Cardiac muscle cell (in vitro differentiated cells and primary cell): ENCODE data around the gene CTBP2. TPM values are rescaled to one million over a fixed set of nuclear protein-coding genes. Genes with fewer than 3 reads are reported as not detected.
A peak's percentile ranks its signal among the peaks of the same experiment; 100 is the strongest.
"Not testable (repeated sequence)": the region's sequence is repeated elsewhere in the genome, so short reads cannot be mapped to it uniquely, and the experiment has no call there.

ENCODE experiments used
- DNase-seq, 2 donors: peaks; one replicate each; pipeline versions ENCODE4 v3.0.0 to v3.0.0-alpha.2; 2010 to 2017; ENCODE audit warnings: low read depth in 1 of 2, low spot score in 1 of 2
- H3K27ac ChIP-seq: fragments of 200-600 bp; sonication (generic); 2 replicates; pipeline ENCODE4 v1.5.1; 2016
- H3K27me3 ChIP-seq: fragments of 200-600 bp; sonication (generic); 2 replicates; pipeline ENCODE4 v1.6.0; 2016; ENCODE audit warnings: control low read depth
- H3K36me3 ChIP-seq: fragments of 200-600 bp; sonication (generic); 2 replicates; pipeline ENCODE4 v1.5.1; 2016; ENCODE audit warnings: control low read depth
- H3K4me1 ChIP-seq: fragments of 200-600 bp; sonication (generic); 2 replicates; pipeline ENCODE4 v1.8.1; 2017; ENCODE audit warnings: low read depth, mild to moderate bottlenecking, mixed run types
- H3K4me3 ChIP-seq: fragments of 200-600 bp; sonication (generic); 2 replicates; pipeline ENCODE4 v1.5.1; 2016; ENCODE audit warnings: mild to moderate bottlenecking
- H3K9me3 ChIP-seq: fragments of 200-600 bp; sonication (generic); 2 replicates; pipeline ENCODE4 v1.5.1; 2017; ENCODE audit warnings: low read depth, mild to moderate bottlenecking, control low read depth
- CTCF ChIP-seq: IDR thresholded peaks from 2 replicates; pipeline ENCODE4 v1.5.1; 2012; ENCODE audit warnings: low read depth, mild to moderate bottlenecking, low read length
- polyA plus RNA-seq: library from polyadenylated mRNA; unstranded; fragments of >200 nt; fragmentation: Nextera tagmentation; extraction: Ambion mirVana; gene quantifications from 2 replicates; pipeline ENCODE4 v1.2.1, GENCODE V29; 2016
- total RNA-seq: library from RNA; depleted of rRNA; stranded (reverse); fragments of >200 nt; gene quantifications from 2 replicates; pipeline ENCODE4 v1.2.3, GENCODE V29; 2016

The CTBP2 gene
- total and polyA plus RNA-seq, 2 experiments from 2014 or later = 67.4 to 74.5 TPM

DNA sequence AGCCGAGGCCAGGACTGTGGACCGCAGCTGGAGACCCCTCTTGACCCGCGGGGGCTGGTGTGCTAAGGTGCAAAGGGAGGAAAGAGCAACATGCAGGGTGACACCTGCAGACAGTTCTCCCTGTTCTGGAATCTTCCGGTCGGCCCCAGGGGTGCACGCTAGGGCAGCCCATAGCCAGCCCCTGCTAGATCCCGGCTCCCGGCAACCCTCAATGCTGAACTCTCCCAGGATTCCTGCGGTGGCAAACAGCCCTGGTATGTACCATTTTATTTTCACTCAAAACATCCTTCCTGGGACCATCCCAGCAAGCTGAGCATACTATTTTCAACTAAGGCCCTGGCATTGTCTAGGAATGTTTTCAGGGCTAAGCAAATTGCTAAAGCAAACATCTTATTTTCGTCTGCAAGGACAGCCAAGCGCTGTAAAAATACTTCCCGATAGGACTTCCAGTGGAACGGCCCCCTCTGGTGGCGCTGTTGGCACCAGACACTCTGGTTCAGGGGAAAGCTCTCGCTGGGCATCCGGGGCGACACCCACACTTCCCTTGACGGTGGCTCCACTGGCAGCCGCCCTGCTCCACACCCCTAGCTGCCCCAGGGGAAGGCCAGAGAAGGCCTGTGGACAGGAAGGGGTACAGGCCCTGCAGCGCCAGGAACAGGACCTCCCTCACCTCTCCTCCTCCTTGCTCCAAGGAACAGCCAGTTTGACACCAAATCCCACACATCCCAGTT is 99.4 kb downstream of the CTBP2 start:
- peaks cover 40% of the 10 kb centered on the region for H3K4me1 ChIP-seq
- DNase-seq = peak; percentile 78 to 81
- peak; percentile 84 for TF ChIP-seq CTCF
- no peaks in the 10 kb centered on the region for H3K9me3 ChIP-seq
- H3K27me3 ChIP-seq = no peaks in the 10 kb centered on the region
- peak overlapping the region; percentile 86 for H3K27ac ChIP-seq
- no peaks in the 10 kb centered on the region for H3K36me3 ChIP-seq
- H3K4me3 ChIP-seq = no peak overlapping the region

- no peaks in the 10 kb centered on the region for H3K27me3 ChIP-seq
- peaks cover 45% of the 10 kb centered on the region for H3K4me1 ChIP-seq
- no peaks in the 10 kb centered on the region for H3K9me3 ChIP-seq
- no peak for DNase-seq
- peak overlapping the region; percentile 86 for H3K27ac ChIP-seq
- no peak overlapping the region for H3K4me3 ChIP-seq
- TF ChIP-seq CTCF = no peak
- no peaks in the 10 kb centered on the region for H3K36me3 ChIP-seq
These were observed 99.9 kb downstream of the CTBP2 start for GRCh38 chr10:125060482-125060825.

DNA sequence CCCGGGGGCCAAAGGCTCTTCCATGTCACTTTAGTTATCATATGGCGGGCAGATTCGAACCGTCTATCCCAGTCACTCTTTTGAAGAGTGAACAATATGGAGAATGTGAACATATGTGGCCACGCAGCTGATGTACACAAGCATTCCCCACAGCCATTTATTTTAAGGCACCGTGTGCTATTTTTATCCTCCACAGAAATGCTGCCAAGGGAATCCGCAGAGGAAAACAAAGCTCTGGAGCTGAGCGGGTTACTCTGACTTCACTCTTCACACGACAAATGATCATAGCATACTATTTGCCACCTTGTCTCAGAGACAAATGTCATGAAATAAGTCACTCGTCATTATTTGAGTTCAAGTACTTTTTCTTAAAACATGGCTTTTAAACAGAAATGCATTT is 100.3 kb downstream of the CTBP2 start:
- Histone ChIP-seq H3K4me1 (peaks cover 50% of the 10 kb centered on the region), H3K27ac (peak overlapping the region; percentile 86), H3K4me3 (no peak overlapping the region), H3K9me3 (no peaks in the 10 kb centered on the region), H3K36me3 (no peaks in the 10 kb centered on the region), H3K27me3 (no peaks in the 10 kb centered on the region)
- TF ChIP-seq CTCF = no peak
- DNase-seq = peak; percentile 37 to 46

DNA sequence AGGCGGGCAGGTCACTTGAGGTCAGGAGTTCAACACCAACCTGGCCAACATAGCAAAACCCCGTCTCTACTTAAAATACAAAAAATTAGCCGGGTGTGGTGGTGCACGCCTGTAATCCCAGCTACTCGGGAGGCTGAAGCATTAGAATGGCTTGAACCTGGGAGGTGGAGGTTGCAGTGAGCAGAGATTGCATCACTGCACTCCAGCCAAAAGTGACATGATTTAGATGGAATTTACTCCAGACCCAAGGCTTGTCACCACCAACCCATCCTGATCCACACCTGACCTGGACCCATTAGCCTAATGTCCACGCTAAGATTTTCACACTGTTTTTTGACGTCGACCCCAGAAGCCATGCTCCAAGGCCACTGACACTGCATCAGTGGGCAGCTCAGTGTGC is 101.0 kb downstream of the CTBP2 start:
- H3K9me3 ChIP-seq, DNase-seq, H3K4me3 ChIP-seq, H3K27me3 ChIP-seq, H3K36me3 ChIP-seq: not testable (repeated sequence)
- peak overlapping the region; percentile 86 for H3K27ac ChIP-seq
- H3K4me1 ChIP-seq = peaks cover 56% of the 10 kb centered on the region

- Histone ChIP-seq H3K4me3 (no peak overlapping the region), H3K27me3 (no peaks in the 10 kb centered on the region), H3K27ac (peak overlapping the region; percentile 94), H3K36me3 (no peaks in the 10 kb centered on the region), H3K9me3 (no peaks in the 10 kb centered on the region), H3K4me1 (peaks cover 58% of the 10 kb centered on the region)
- peak; percentile 64 to 96 for DNase-seq
- TF ChIP-seq CTCF = no peak
These were observed 103.0 kb downstream of the CTBP2 start for GRCh38 chr10:125057158-125058001.
